Choroid plexus epithelial cell (primary cell): ENCODE measurements around the gene NR6A1.

Source experiments
- DNase-seq: peaks from one replicate; pipeline ENCODE4 v3.0.0-alpha.2; 2010; ENCODE audit warnings: low read depth
- H3K4me3 ChIP-seq: 2 replicates; pipeline ENCODE4 v1.5.1; 2011; ENCODE audit warnings: low read depth, mild to moderate bottlenecking, control low read depth, low read length, moderate library complexity
- CTCF ChIP-seq: conservative IDR thresholded peaks from 2 replicates; pipeline ENCODE4 v1.5.1; 2011; ENCODE audit warnings: low read depth, mild to moderate bottlenecking, control low read depth, inconsistent platforms, low read length, moderate library complexity

Gene NR6A1

DNA sequence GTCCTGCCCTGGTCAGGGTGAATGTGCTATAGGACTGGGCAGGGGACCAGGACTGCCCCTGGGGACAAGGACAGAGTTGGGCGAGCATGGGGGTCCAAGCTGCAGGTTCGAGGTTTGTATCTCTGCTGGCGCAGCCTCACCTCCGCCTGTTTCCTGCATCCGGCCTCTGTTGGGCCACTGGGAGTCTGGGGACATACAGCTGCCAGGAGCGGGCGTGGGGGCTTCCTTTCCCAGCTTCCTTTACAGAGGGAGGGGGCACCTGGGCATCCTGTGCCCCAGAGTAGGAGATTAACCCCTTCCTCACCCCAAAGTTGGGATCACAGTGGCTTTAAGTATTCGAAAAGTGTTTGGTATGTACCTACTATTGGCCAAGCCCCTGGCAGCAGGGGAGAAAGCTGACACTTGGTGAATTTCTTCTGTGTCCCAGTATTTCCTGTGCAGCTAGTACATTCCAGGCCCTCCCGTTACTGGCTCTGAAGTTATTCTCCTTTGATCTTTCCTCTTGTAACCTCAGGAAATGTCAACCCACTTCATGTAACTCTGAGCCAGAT, 24.8 kb upstream of the NR6A1 start:
- DNase-seq, result peak; percentile 65
- no peak overlapping the region for H3K4me3 ChIP-seq
- no peak for TF ChIP-seq CTCF

GRCh38 chr9:124794902-124795491, 23.9 kb upstream of the NR6A1 start:
- no peak for DNase-seq
- H3K4me3 ChIP-seq, result no peak overlapping the region
- no peak for TF ChIP-seq CTCF

DNA sequence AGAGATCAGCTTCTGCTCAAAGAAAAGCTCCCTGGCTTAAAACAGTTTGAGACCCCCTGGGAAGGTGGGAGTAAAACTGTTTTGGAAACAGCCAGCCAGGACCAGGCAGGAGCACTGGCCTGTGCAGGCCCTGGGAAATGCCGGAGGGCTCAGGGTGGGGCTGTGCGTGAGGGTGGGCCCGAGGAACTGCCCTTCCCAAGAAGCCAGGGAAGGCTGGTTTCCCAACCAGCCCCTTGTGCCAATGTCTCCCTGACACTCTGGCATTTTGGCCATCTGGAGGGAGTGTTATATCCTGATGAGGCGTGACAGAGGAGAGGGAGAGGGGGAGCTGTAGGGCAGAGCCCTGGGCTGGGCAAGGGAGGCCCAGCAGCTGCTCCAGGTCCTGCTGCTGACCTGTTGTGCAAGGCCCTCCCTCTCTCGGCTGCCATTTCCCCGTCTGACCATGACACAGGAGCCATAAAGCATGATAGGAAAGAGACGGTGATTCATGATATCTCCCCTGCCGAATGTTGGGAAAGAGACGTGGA, 22.0 kb upstream of the NR6A1 start:
- no peak overlapping the region for H3K4me3 ChIP-seq
- DNase-seq, result peak; percentile 66
- no peak for TF ChIP-seq CTCF

- no peak overlapping the region for H3K4me3 ChIP-seq
- TF ChIP-seq CTCF, result peak; percentile 22
- no peak for DNase-seq
Measured at GRCh38 chr9:124792257-124793014, 21.3 kb upstream of the NR6A1 start.

GRCh38 chr9:124790801-124791505, 19.8 kb upstream of the NR6A1 start:
- TF ChIP-seq CTCF, result no peak
- no peak for DNase-seq

DNA sequence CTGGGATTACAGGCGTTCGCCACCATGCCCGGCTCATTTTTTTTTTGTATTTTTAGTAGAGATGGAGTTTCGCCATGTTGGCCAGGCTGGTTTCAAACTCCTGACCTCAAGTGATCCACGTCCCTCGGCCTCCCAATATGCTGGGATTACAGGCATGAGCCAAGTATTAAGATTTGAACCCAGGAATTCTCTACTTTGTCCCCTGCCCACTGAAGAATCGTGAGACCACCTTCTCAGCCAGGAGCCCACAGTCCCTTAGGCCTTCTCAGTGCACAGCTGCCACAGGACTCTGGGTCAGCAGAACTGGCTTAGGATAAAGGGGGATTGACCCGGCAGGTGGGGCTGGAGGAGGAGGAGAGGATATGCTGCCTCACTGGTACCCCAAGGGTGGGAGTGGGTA, 19.2 kb upstream of the NR6A1 start:
- no peak for DNase-seq
- TF ChIP-seq CTCF, result no peak
- H3K4me3 ChIP-seq, result no peak overlapping the region

More at GRCh38 chr9:124790801-124791505, 19.8 kb upstream of the NR6A1 start:
- H3K4me3 ChIP-seq, result no peak overlapping the region
